OCI-LY1 (cell line): ENCODE measurements around the gene SLC30A4.

Experiments used
- H2AFZ ChIP-seq: fragments of 200-600 bp; sonication (generic), shearing (Covaris generic); 2 replicates; pipeline ENCODE4 v1.6.0; 2014; ENCODE audit warnings: antibody characterized with exemption, mild to moderate bottlenecking, low read length
- H3F3A ChIP-seq: fragments of 200-600 bp; sonication (generic), shearing (Covaris generic); 2 replicates; pipeline ENCODE4 v1.6.0; 2014; ENCODE audit warnings: mild to moderate bottlenecking, antibody characterized with exemption, low read length, moderate library complexity; ENCODE audit not compliant: insufficient read depth
- H3K27ac ChIP-seq: fragments of 200-600 bp; sonication (generic); 2 replicates; pipeline ENCODE4 v1.5.1; 2014; ENCODE audit warnings: low read length, mixed run types, mild to moderate bottlenecking, low read depth; ENCODE audit not compliant: poor library complexity, severe bottlenecking
- H3K27me3 ChIP-seq: fragments of 200-600 bp; sonication (generic); 2 replicates; pipeline ENCODE4 v1.6.0; 2014; ENCODE audit warnings: antibody characterized with exemption, mild to moderate bottlenecking, low read length, moderate library complexity; ENCODE audit not compliant: insufficient read depth
- H3K36me3 ChIP-seq: fragments of 200-600 bp; sonication (generic); 2 replicates; pipeline ENCODE4 v1.6.1; 2014; ENCODE audit warnings: mild to moderate bottlenecking, antibody characterized with exemption, low read length, moderate library complexity, mixed read lengths; ENCODE audit not compliant: insufficient read depth
- H3K4me1 ChIP-seq: fragments of 200-600 bp; sonication (generic); 2 replicates; pipeline ENCODE4 v1.5.1; 2014; ENCODE audit warnings: mild to moderate bottlenecking, low read length, moderate library complexity; ENCODE audit not compliant: insufficient read depth, severe bottlenecking
- H3K4me2 ChIP-seq: fragments of 200-600 bp; sonication (generic), shearing (Covaris generic); 2 replicates; pipeline ENCODE4 v1.6.1; 2014; ENCODE audit warnings: low read length
- H3K4me3 ChIP-seq: fragments of 200-600 bp; sonication (generic); 2 replicates; pipeline ENCODE4 v1.5.1; 2014; ENCODE audit warnings: low read length, low read depth, mild to moderate bottlenecking, mixed read lengths; ENCODE audit not compliant: poor library complexity, severe bottlenecking
- H3K79me2 ChIP-seq: fragments of 200-600 bp; shearing (Covaris generic); 2 replicates; pipeline ENCODE4 v1.6.1; 2016; ENCODE audit warnings: mixed run types, low read length, mixed read lengths; ENCODE audit not compliant: insufficient read depth
- H3K9ac ChIP-seq: fragments of 200-600 bp; sonication (generic), shearing (Covaris generic); 2 replicates; pipeline ENCODE4 v1.6.1; 2014; ENCODE audit warnings: mild to moderate bottlenecking, low read length, mixed read lengths
- H3K9me2 ChIP-seq: fragments of 200-600 bp; sonication (generic), shearing (Covaris generic); 2 replicates; pipeline ENCODE4 v1.6.1; 2014; ENCODE audit warnings: low read depth, mild to moderate bottlenecking, low read length, mixed read lengths
- H3K9me3 ChIP-seq: fragments of 200-600 bp; shearing (Covaris generic); 2 replicates; pipeline ENCODE4 v1.6.1; 2014; ENCODE audit warnings: low read length, mixed read lengths
- H4K20me1 ChIP-seq: fragments of 200-600 bp; sonication (generic), shearing (Covaris generic); 2 replicates; pipeline ENCODE4 v1.6.0; 2016; ENCODE audit warnings: mild to moderate bottlenecking, low read length; ENCODE audit not compliant: insufficient read depth
- EZH2 ChIP-seq: fragments of 200-600 bp; sonication (generic), shearing (Covaris generic); IDR thresholded peaks from 2 replicates; pipeline ENCODE4 v1.8.0; 2017; ENCODE audit warnings: borderline replicate concordance, mixed run types, mild to moderate bottlenecking, antibody characterized with exemption, low read length, moderate library complexity, mixed read lengths
- TF ChIP-seq, protein P1 (sequence below): fragments of 200-600 bp; sonication (generic), shearing (Covaris generic); IDR thresholded peaks from 2 replicates; pipeline ENCODE4 v1.5.1; 2017; ENCODE audit warnings: mild to moderate bottlenecking, antibody characterized with exemption, low read length, moderate library complexity, mixed read lengths

Gene SLC30A4

DNA sequence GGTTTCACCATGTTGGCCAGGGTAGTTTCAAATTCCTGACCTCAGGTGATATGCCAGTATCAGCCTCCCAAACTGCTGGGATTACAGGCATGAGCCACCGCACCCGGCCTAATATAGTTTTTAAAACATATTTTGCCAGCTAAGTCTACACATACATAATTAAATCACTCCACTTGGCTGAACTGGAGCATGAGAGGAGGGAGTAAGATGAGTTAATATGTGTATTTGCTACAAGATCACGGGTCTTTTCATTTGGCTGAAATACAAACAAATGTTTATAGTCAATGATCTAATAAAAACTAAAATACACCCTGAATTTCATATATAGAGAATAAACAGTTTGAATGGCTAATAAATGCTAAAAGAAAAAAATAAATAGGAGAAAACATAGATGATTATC is 25.3 kb downstream of the SLC30A4 start:
- H3K4me2 ChIP-seq, result no peak overlapping the region
- H3K4me1 ChIP-seq, result no peaks in the 10 kb centered on the region
- no peaks in the 10 kb centered on the region for H3F3A ChIP-seq
- H3K79me2 ChIP-seq, result no peaks in the 10 kb centered on the region
- H3K36me3 ChIP-seq, result no peaks in the 10 kb centered on the region
- no peaks in the 10 kb centered on the region for H3K9me2 ChIP-seq
- H3K27me3 ChIP-seq, result no peaks in the 10 kb centered on the region
- H2AFZ ChIP-seq, result no peak overlapping the region
- TF ChIP-seq, protein P1, sequence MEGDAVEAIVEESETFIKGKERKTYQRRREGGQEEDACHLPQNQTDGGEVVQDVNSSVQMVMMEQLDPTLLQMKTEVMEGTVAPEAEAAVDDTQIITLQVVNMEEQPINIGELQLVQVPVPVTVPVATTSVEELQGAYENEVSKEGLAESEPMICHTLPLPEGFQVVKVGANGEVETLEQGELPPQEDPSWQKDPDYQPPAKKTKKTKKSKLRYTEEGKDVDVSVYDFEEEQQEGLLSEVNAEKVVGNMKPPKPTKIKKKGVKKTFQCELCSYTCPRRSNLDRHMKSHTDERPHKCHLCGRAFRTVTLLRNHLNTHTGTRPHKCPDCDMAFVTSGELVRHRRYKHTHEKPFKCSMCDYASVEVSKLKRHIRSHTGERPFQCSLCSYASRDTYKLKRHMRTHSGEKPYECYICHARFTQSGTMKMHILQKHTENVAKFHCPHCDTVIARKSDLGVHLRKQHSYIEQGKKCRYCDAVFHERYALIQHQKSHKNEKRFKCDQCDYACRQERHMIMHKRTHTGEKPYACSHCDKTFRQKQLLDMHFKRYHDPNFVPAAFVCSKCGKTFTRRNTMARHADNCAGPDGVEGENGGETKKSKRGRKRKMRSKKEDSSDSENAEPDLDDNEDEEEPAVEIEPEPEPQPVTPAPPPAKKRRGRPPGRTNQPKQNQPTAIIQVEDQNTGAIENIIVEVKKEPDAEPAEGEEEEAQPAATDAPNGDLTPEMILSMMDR, result no peak
- TF ChIP-seq EZH2, result no peak
- H3K27ac ChIP-seq, result no peak overlapping the region
- no peaks in the 10 kb centered on the region for H3K9me3 ChIP-seq
- H3K4me3 ChIP-seq, result no peak overlapping the region
- H3K9ac ChIP-seq, result no peak overlapping the region
- H4K20me1 ChIP-seq, result no peaks in the 10 kb centered on the region

DNA sequence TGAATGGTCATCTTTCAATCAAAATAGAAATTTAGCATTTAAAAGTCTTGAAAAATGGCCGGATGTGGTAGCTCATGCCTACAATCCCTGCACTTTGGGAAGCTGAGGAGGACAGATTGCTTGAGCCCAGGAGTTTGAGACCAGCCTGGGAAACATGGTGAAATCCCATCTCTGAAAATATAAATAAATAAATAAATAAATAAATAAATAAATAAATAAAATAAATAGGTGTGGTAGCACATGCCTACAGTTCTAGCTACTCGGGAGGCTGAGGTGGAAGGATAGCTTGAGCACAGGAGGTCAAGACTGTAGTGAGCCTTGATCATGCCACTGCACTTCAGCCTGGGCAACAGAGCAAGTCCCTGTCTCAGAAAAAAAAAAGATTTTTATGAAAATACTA is 25.9 kb downstream of the SLC30A4 start:
- no peaks in the 10 kb centered on the region for H4K20me1 ChIP-seq
- no peak overlapping the region for H3K27ac ChIP-seq
- no peak overlapping the region for H2AFZ ChIP-seq
- TF ChIP-seq, protein P1, result no peak
- no peak for TF ChIP-seq EZH2
- H3K4me3 ChIP-seq, result no peak overlapping the region
- no peaks in the 10 kb centered on the region for H3F3A ChIP-seq
- H3K9me3 ChIP-seq, result no peaks in the 10 kb centered on the region
- no peaks in the 10 kb centered on the region for H3K36me3 ChIP-seq
- H3K9ac ChIP-seq, result no peak overlapping the region
- H3K4me1 ChIP-seq, result no peaks in the 10 kb centered on the region
- H3K4me2 ChIP-seq, result no peak overlapping the region
- H3K79me2 ChIP-seq, result no peaks in the 10 kb centered on the region
- H3K9me2 ChIP-seq, result no peaks in the 10 kb centered on the region
- H3K27me3 ChIP-seq, result no peaks in the 10 kb centered on the region

DNA sequence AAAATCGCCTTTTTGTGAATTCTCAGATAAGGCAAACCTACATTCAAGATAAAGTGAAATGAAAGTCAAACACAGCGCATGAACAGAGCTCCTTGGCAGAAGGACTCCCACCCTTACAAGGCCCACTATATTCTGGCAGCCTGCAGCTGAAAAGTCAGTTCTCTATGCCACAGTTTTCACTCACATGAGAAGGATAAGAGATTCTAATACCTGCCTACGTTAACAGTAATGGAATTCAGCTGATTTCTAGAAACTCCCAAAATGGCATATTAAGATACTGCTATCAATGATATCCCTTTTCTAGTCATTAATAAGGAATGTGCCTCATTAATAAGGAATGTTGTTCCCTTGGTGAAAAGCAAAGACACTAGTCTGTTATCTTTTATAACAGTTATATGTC is 27.0 kb downstream of the SLC30A4 start:
- no peaks in the 10 kb centered on the region for H3F3A ChIP-seq
- no peaks in the 10 kb centered on the region for H3K27me3 ChIP-seq
- H3K4me3 ChIP-seq, result no peak overlapping the region
- no peaks in the 10 kb centered on the region for H3K9me2 ChIP-seq
- H4K20me1 ChIP-seq, result no peaks in the 10 kb centered on the region
- H3K4me1 ChIP-seq, result no peaks in the 10 kb centered on the region
- H3K27ac ChIP-seq, result no peak overlapping the region
- H3K9ac ChIP-seq, result no peak overlapping the region
- H3K9me3 ChIP-seq, result no peaks in the 10 kb centered on the region
- no peaks in the 10 kb centered on the region for H3K79me2 ChIP-seq
- no peaks in the 10 kb centered on the region for H3K36me3 ChIP-seq
- TF ChIP-seq, protein P1, result no peak
- no peak for TF ChIP-seq EZH2
- no peak overlapping the region for H2AFZ ChIP-seq
- H3K4me2 ChIP-seq, result no peak overlapping the region
